CD4-positive, CD25-positive, alpha-beta regulatory T cell (primary cell): ENCODE results near the gene FER1L5. TPM values are rescaled to one million over a fixed set of nuclear protein-coding genes. Genes with fewer than 3 reads are reported as not detected.
A peak's percentile ranks its signal among the peaks of the same experiment; 100 is the strongest.

Experiments
- ATAC-seq, 2 donors: fragments of 150-1000 bp; cut with Tn5 transposase; one replicate each; pipeline ENCODE4 v1.10.0; 2021; ENCODE audit warnings: low read depth in 2 of 2, moderate number of reproducible peaks in 2 of 2, moderate library complexity in 1 of 2
- DNase-seq, 3 donors: peaks; one replicate each; pipeline versions ENCODE4 v3.0.0 to v3.0.0-alpha.2; 2012 to 2022; ENCODE audit warnings: mixed read lengths in 1 of 3
- H3K27ac ChIP-seq: one replicate; pipeline ENCODE4 v1.7.0; 2013; ENCODE audit warnings: mild to moderate bottlenecking, low read length; ENCODE audit not compliant: insufficient read depth, poor library complexity, severe bottlenecking
- H3K27me3 ChIP-seq: one replicate; pipeline ENCODE4 v1.7.0; 2013; ENCODE audit warnings: low read length; ENCODE audit not compliant: control insufficient read depth, insufficient read depth
- H3K36me3 ChIP-seq: one replicate; pipeline ENCODE4 v1.7.0; 2013; ENCODE audit warnings: mild to moderate bottlenecking, low read length, moderate library complexity; ENCODE audit not compliant: control insufficient read depth, insufficient read depth
- H3K4me1 ChIP-seq: 2 replicates; pipeline ENCODE4 v1.7.0; 2013; ENCODE audit warnings: mild to moderate bottlenecking, low read length; ENCODE audit not compliant: insufficient read depth, control insufficient read depth, poor library complexity, severe bottlenecking
- H3K4me3 ChIP-seq: one replicate; pipeline ENCODE4 v1.7.0; 2013; ENCODE audit warnings: low read depth, mild to moderate bottlenecking, low read length, moderate library complexity
- H3K9me3 ChIP-seq, 2 experiments: 1 replicate in 1 of 2; 2 replicates in 1 of 2; pipeline ENCODE4 v1.7.0; 2013; ENCODE audit warnings: low read length in 2 of 2, mild to moderate bottlenecking in 1 of 2, moderate library complexity in 1 of 2; ENCODE audit not compliant: control insufficient read depth in 2 of 2
- H3K27ac Mint-ChIP-seq, 3 donors: one replicate each; pipeline ENCODE4 v1.8.0; 2020 to 2022; ENCODE audit warnings: mild to moderate bottlenecking in 3 of 3, mixed read lengths in 3 of 3, moderate library complexity in 2 of 3
- H3K27me3 Mint-ChIP-seq: one replicate; pipeline ENCODE4 v1.8.0; 2022; ENCODE audit warnings: mild to moderate bottlenecking, mixed read lengths
- H3K36me3 Mint-ChIP-seq: one replicate; pipeline ENCODE4 v1.8.0; 2020; ENCODE audit warnings: mixed read lengths
- H3K4me1 Mint-ChIP-seq, 4 donors: one replicate each; pipeline ENCODE4 v1.8.0; 2020 to 2022; ENCODE audit warnings: mixed read lengths in 4 of 4, mild to moderate bottlenecking in 1 of 4
- H3K4me3 Mint-ChIP-seq, 4 donors: one replicate each; pipeline ENCODE4 v1.8.0; 2020 to 2022; ENCODE audit warnings: mild to moderate bottlenecking in 4 of 4, mixed read lengths in 4 of 4, moderate library complexity in 3 of 4
- H3K9me3 Mint-ChIP-seq, 7 donors: one replicate each; pipeline ENCODE4 v1.8.0; 2020 to 2022; ENCODE audit warnings: mixed read lengths in 7 of 7, mild to moderate bottlenecking in 3 of 7, moderate library complexity in 2 of 7
- polyA plus RNA-seq, 4 donors: library from polyadenylated mRNA; unstranded; fragments of 300-500 nt; fragmentation: Illumina TruSeq; gene quantifications; one replicate each; pipeline ENCODE4 v1.2.3, GENCODE V29; 2021
- total RNA-seq: library from RNA; stranded (reverse); gene quantifications from one replicate; pipeline ENCODE4 v1.2.3, GENCODE V29; 2022

Gene FER1L5
- total and polyA plus RNA-seq, 5 donors from 2014 or later = 0.03 TPM; not detected in 3

- H3K4me1 Mint-ChIP-seq = peaks cover 0 to 18% (median 9%) of the 10 kb centered on the region in 4 donors
- H3K27ac Mint-ChIP-seq = peak overlapping the region in 1 of 3 donors; percentile 64
- peaks cover 5% of the 10 kb centered on the region for H3K4me1 ChIP-seq
- no peaks in the 10 kb centered on the region for H3K27me3 ChIP-seq
- no peaks in the 10 kb centered on the region for H3K9me3 Mint-ChIP-seq
- H3K36me3 ChIP-seq = peaks cover 88% of the 10 kb centered on the region
- no peak overlapping the region for H3K27ac ChIP-seq
- H3K27me3 Mint-ChIP-seq = no peaks in the 10 kb centered on the region
- peaks cover 74% of the 10 kb centered on the region for H3K36me3 Mint-ChIP-seq
- no peak for ATAC-seq
- H3K9me3 ChIP-seq = no peaks in the 10 kb centered on the region
- no peak overlapping the region for H3K4me3 ChIP-seq
- H3K4me3 Mint-ChIP-seq = no peak overlapping the region
- no peak for DNase-seq
These were observed 38.5 kb upstream of the FER1L5 start for GRCh38 chr2:96604104-96604503.

GRCh38 chr2:96608469-96609455 is 33.8 kb upstream of the FER1L5 start:
- Mint-ChIP-seq H3K27me3 (no peaks in the 10 kb centered on the region), H3K27ac (peak overlapping the region in 1 of 3 donors; percentile 44), H3K4me1 (peaks cover 0 to 5% (median 0%) of the 10 kb centered on the region in 4 donors), H3K4me3 (no peak overlapping the region), H3K9me3 (no peaks in the 10 kb centered on the region), H3K36me3 (peaks cover 80% of the 10 kb centered on the region)
- DNase-seq (no peak), ATAC-seq (no peak)
- Histone ChIP-seq H3K27me3 (no peaks in the 10 kb centered on the region), H3K4me3 (no peak overlapping the region), H3K9me3 (no peaks in the 10 kb centered on the region), H3K27ac (no peak overlapping the region), H3K4me1 (no peaks in the 10 kb centered on the region), H3K36me3 (peaks cover 97% of the 10 kb centered on the region)

- H3K4me1 Mint-ChIP-seq = peaks cover 22 to 29% (median 26%) of the 10 kb centered on the region in 4 donors
- H3K36me3 ChIP-seq = peaks cover 55% of the 10 kb centered on the region
- H3K27me3 Mint-ChIP-seq = no peaks in the 10 kb centered on the region
- DNase-seq = no peak
- H3K4me3 Mint-ChIP-seq = no peak overlapping the region
- peaks cover 9% of the 10 kb centered on the region for H3K4me1 ChIP-seq
- H3K27me3 ChIP-seq = no peaks in the 10 kb centered on the region
- no peak overlapping the region for H3K27ac ChIP-seq
- H3K36me3 Mint-ChIP-seq = peaks cover 32% of the 10 kb centered on the region
- H3K9me3 ChIP-seq = no peaks in the 10 kb centered on the region
- H3K4me3 ChIP-seq = no peak overlapping the region
- peak overlapping the region in 2 of 3 donors; percentile 26 to 73 for H3K27ac Mint-ChIP-seq
- H3K9me3 Mint-ChIP-seq = no peaks in the 10 kb centered on the region
- ATAC-seq = no peak
These were observed 26.4 kb upstream of the FER1L5 start for GRCh38 chr2:96616128-96616527.

- H3K9me3 ChIP-seq = no peaks in the 10 kb centered on the region
- H3K27me3 ChIP-seq = no peaks in the 10 kb centered on the region
- no peaks in the 10 kb centered on the region for H3K9me3 Mint-ChIP-seq
- H3K27ac ChIP-seq = no peak overlapping the region
- ATAC-seq (no peak), DNase-seq (no peak)
- peaks cover 27% of the 10 kb centered on the region for H3K36me3 Mint-ChIP-seq
- H3K4me1 Mint-ChIP-seq = peaks cover 22 to 29% (median 26%) of the 10 kb centered on the region in 4 donors
- H3K36me3 ChIP-seq = peaks cover 51% of the 10 kb centered on the region
- peaks cover 9% of the 10 kb centered on the region for H3K4me1 ChIP-seq
- H3K4me3 ChIP-seq = no peak overlapping the region
- H3K4me3 Mint-ChIP-seq = no peak overlapping the region
- H3K27me3 Mint-ChIP-seq = no peaks in the 10 kb centered on the region
- H3K27ac Mint-ChIP-seq = peak overlapping the region in 2 of 3 donors; percentile 69 to 94
These were observed 26.0 kb upstream of the FER1L5 start for GRCh38 chr2:96616535-96616934.

GRCh38 chr2:96617012-96617411 is 25.6 kb upstream of the FER1L5 start:
- Mint-ChIP-seq H3K27ac (peak overlapping the region; percentile 59 to 94 (median 69)), H3K9me3 (no peaks in the 10 kb centered on the region), H3K4me3 (no peak overlapping the region), H3K36me3 (peaks cover 24% of the 10 kb centered on the region), H3K4me1 (peaks cover 22 to 29% (median 26%) of the 10 kb centered on the region in 4 donors), H3K27me3 (no peaks in the 10 kb centered on the region)
- Histone ChIP-seq H3K4me3 (no peak overlapping the region), H3K9me3 (no peaks in the 10 kb centered on the region), H3K27me3 (no peaks in the 10 kb centered on the region), H3K27ac (no peak overlapping the region), H3K4me1 (peaks cover 9% of the 10 kb centered on the region), H3K36me3 (peaks cover 47% of the 10 kb centered on the region)
- DNase-seq = no peak
- ATAC-seq = no peak

GRCh38 chr2:96618596-96619283 is 23.8 kb upstream of the FER1L5 start:
- Histone ChIP-seq H3K4me3 (no peak overlapping the region), H3K27me3 (no peaks in the 10 kb centered on the region), H3K36me3 (peaks cover 35% of the 10 kb centered on the region), H3K27ac (no peak overlapping the region), H3K4me1 (peaks cover 9% of the 10 kb centered on the region), H3K9me3 (no peaks in the 10 kb centered on the region)
- no peak for DNase-seq
- H3K36me3 Mint-ChIP-seq = peaks cover 12% of the 10 kb centered on the region
- H3K4me1 Mint-ChIP-seq = peaks cover 27 to 34% (median 31%) of the 10 kb centered on the region in 4 donors
- H3K27ac Mint-ChIP-seq = peak overlapping the region in 1 of 3 donors; percentile 36
- ATAC-seq = no peak
- H3K4me3 Mint-ChIP-seq = no peak overlapping the region
- H3K9me3 Mint-ChIP-seq = no peaks in the 10 kb centered on the region
- no peaks in the 10 kb centered on the region for H3K27me3 Mint-ChIP-seq

GRCh38 chr2:96622544-96622943 is 20.0 kb upstream of the FER1L5 start:
- H3K27ac Mint-ChIP-seq = peak overlapping the region in 1 of 3 donors; percentile 89
- no peaks in the 10 kb centered on the region for H3K27me3 Mint-ChIP-seq

More at GRCh38 chr2:96622544-96622943, 20.0 kb upstream of the FER1L5 start:
- H3K4me1 Mint-ChIP-seq = peaks cover 16 to 39% (median 31%) of the 10 kb centered on the region in 4 donors
- Histone ChIP-seq H3K9me3 (no peaks in the 10 kb centered on the region), H3K36me3 (peaks cover 27% of the 10 kb centered on the region), H3K4me3 (no peak overlapping the region), H3K27ac (no peak overlapping the region), H3K27me3 (no peaks in the 10 kb centered on the region), H3K4me1 (peaks cover 4% of the 10 kb centered on the region)
- H3K9me3 Mint-ChIP-seq = no peaks in the 10 kb centered on the region
- no peak for ATAC-seq
- H3K4me3 Mint-ChIP-seq = no peak overlapping the region
- no peak for DNase-seq
- H3K36me3 Mint-ChIP-seq = peaks cover 8% of the 10 kb centered on the region
